Vagina (tissue), 2 donors: ENCODE measurements around the gene FSTL4.

ENCODE experiments used
- CTCF ChIP-seq, 3 experiments: fragments of 450-650 bp in 2 of 3; fragments of 200-600 bp in 1 of 3; sonication (generic) in 1 of 3; IDR thresholded peaks; one replicate each; pipeline ENCODE4 v1.5.1; 2017 to 2019; ENCODE audit warnings: antibody characterized with exemption in 3 of 3, mild to moderate bottlenecking in 2 of 3, moderate library complexity in 2 of 3
- POLR2A ChIP-seq, 2 donors: fragments of 450-650 bp; IDR thresholded peaks; one replicate each; pipeline ENCODE4 v1.6.1; 2017; ENCODE audit warnings: antibody characterized with exemption in 2 of 2, mild to moderate bottlenecking in 2 of 2, moderate library complexity in 2 of 2

GRCh38 chr5:133637206-133637605, 24.9 kb upstream of the FSTL4 start:
- TF ChIP-seq CTCF (IDR thresholded peaks at IDR 0.05), result no peak
- no peak for TF ChIP-seq POLR2A (IDR thresholded peaks at IDR 0.05)
